ENCODE measurements around the gene CDHR5.

Gene CDHR5

GRCh38 chr11:641806-642370, 17.1 kb upstream of the CDHR5 start:
- no peak overlapping the region for H3K27ac ChIP-seq
- no peak for TF ChIP-seq CTCF (conservative IDR thresholded peaks at IDR 0.05)

- no peak overlapping the region for H3K27ac ChIP-seq
- TF ChIP-seq CTCF (conservative IDR thresholded peaks at IDR 0.05), result no peak
These were observed 15.4 kb upstream of the CDHR5 start for GRCh38 chr11:640021-640706.

- no peak overlapping the region for H3K27ac ChIP-seq
- no peak for TF ChIP-seq CTCF (conservative IDR thresholded peaks at IDR 0.05)
These were observed 14.7 kb upstream of the CDHR5 start for GRCh38 chr11:639332-639955.

- no peak for TF ChIP-seq CTCF (conservative IDR thresholded peaks at IDR 0.05)
- H3K27ac ChIP-seq, result no peak overlapping the region
These were observed 14.0 kb upstream of the CDHR5 start for GRCh38 chr11:638631-639331.

GRCh38 chr11:637593-638521, 13.1 kb upstream of the CDHR5 start:
- no peak overlapping the region; the same call in 1 of the 2 replicates for H3K27ac ChIP-seq
- TF ChIP-seq CTCF (conservative IDR thresholded peaks at IDR 0.05), result no peak

- no peak for TF ChIP-seq CTCF (conservative IDR thresholded peaks at IDR 0.05)
- H3K27ac ChIP-seq, result no peak overlapping the region; the same call in 1 of the 2 replicates
These were observed 12.5 kb upstream of the CDHR5 start for GRCh38 chr11:637333-637592.
